H9 (cell line): ENCODE measurements around the gene CDH13. TPM values are rescaled to one million over a fixed set of nuclear protein-coding genes. Genes with fewer than 3 reads are reported as not detected.

ENCODE experiments used
- DNase-seq: peaks from one replicate; pipeline ENCODE4 v3.0.0-alpha.2; 2017
- H2AFZ ChIP-seq: one replicate; pipeline ENCODE4 v1.6.1; 2013; ENCODE audit warnings: mild to moderate bottlenecking, low read length, control low read depth, moderate library complexity
- H2AK5ac ChIP-seq: 2 replicates; pipeline ENCODE4 v1.6.1; 2013; ENCODE audit warnings: low read length, control low read depth, mixed read lengths; ENCODE audit not compliant: insufficient read length
- H2BK120ac ChIP-seq: one replicate; pipeline ENCODE4 v1.6.1; 2013; ENCODE audit warnings: low read depth, mild to moderate bottlenecking, low read length, control low read depth, inconsistent platforms; ENCODE audit not compliant: poor library complexity, severe bottlenecking
- H2BK12ac ChIP-seq: 2 replicates; pipeline ENCODE4 v1.6.1; 2013; ENCODE audit warnings: low read length, control low read depth, mixed read lengths, low read depth; ENCODE audit not compliant: insufficient read length
- H2BK15ac ChIP-seq: 2 replicates; pipeline ENCODE4 v1.6.1; 2013; ENCODE audit warnings: low read depth, low read length, control low read depth
- H2BK20ac ChIP-seq: one replicate; pipeline ENCODE4 v1.6.1; 2013; ENCODE audit warnings: low read depth, mild to moderate bottlenecking, low read length, control low read depth, inconsistent platforms; ENCODE audit not compliant: poor library complexity, severe bottlenecking
- H2BK5ac ChIP-seq: 2 replicates; pipeline ENCODE4 v1.6.1; 2013; ENCODE audit warnings: low read length, control low read depth, mixed read lengths; ENCODE audit not compliant: insufficient read length
- H3K14ac ChIP-seq: 2 replicates; pipeline ENCODE4 v1.6.1; 2013; ENCODE audit warnings: low read length, control low read depth; ENCODE audit not compliant: insufficient read depth
- H3K18ac ChIP-seq: 2 replicates; pipeline ENCODE4 v1.6.1; 2013; ENCODE audit warnings: low read depth, mild to moderate bottlenecking, mixed read lengths, low read length, control low read depth; ENCODE audit not compliant: insufficient read length
- H3K23ac ChIP-seq: 2 replicates; pipeline ENCODE4 v1.6.1; 2013; ENCODE audit warnings: low read length, control low read depth, mixed read lengths, low read depth; ENCODE audit not compliant: insufficient read length
- H3K23me2 ChIP-seq: 2 replicates; pipeline ENCODE4 v1.6.1; 2013; ENCODE audit warnings: low read depth, mild to moderate bottlenecking, mixed read lengths, low read length, control low read depth; ENCODE audit not compliant: insufficient read length, poor library complexity, severe bottlenecking
- H3K27ac ChIP-seq: 2 replicates; pipeline ENCODE4 v1.5.1; 2013; ENCODE audit warnings: low read length, control low read depth, mixed read lengths, low read depth; ENCODE audit not compliant: insufficient read length
- H3K27me3 ChIP-seq: 2 replicates; pipeline ENCODE4 v1.6.1; 2013; ENCODE audit warnings: low read length, control low read depth, inconsistent platforms; ENCODE audit not compliant: insufficient read depth
- H3K4ac ChIP-seq: 2 replicates; pipeline ENCODE4 v1.6.1; 2013; ENCODE audit warnings: low read depth, mild to moderate bottlenecking, control low read depth, inconsistent platforms, low read length, moderate library complexity
- H3K4me1 ChIP-seq: 2 replicates; pipeline ENCODE4 v1.6.1; 2013; ENCODE audit warnings: low read length, control low read depth, inconsistent platforms; ENCODE audit not compliant: insufficient read depth
- H3K4me2 ChIP-seq: 2 replicates; pipeline ENCODE4 v1.6.1; 2013; ENCODE audit warnings: low read length, control low read depth, mixed read lengths; ENCODE audit not compliant: insufficient read length, insufficient read depth
- H3K56ac ChIP-seq: 2 replicates; pipeline ENCODE4 v1.6.1; 2013; ENCODE audit warnings: low read depth, mild to moderate bottlenecking, mixed read lengths, low read length, control low read depth; ENCODE audit not compliant: insufficient read length
- H3K79me1 ChIP-seq: 2 replicates; pipeline ENCODE4 v1.6.1; 2013; ENCODE audit warnings: low read depth, mild to moderate bottlenecking, moderate library complexity, low read length, control low read depth, inconsistent platforms; ENCODE audit not compliant: insufficient read depth, poor library complexity, severe bottlenecking
- H3K79me2 ChIP-seq: 2 replicates; pipeline ENCODE4 v1.6.1; 2013; ENCODE audit warnings: low read length, control low read depth, inconsistent platforms; ENCODE audit not compliant: insufficient read depth
- H3K9ac ChIP-seq: 2 replicates; pipeline ENCODE4 v1.6.1; 2013; ENCODE audit warnings: low read length, control low read depth, mixed read lengths; ENCODE audit not compliant: insufficient read length; ENCODE audit errors: extremely low read depth
- H3K9me3 ChIP-seq: one replicate; pipeline ENCODE4 v1.6.1; 2013; ENCODE audit warnings: low read depth, low read length, inconsistent platforms; ENCODE audit not compliant: control insufficient read depth
- H3T11ph ChIP-seq: one replicate; pipeline ENCODE4 v1.6.1; 2013; ENCODE audit warnings: mild to moderate bottlenecking, low read length, control low read depth, inconsistent platforms
- H4K20me1 ChIP-seq: one replicate; pipeline ENCODE4 v1.6.1; 2013; ENCODE audit not compliant: control insufficient read depth, insufficient read length, insufficient read depth
- H4K5ac ChIP-seq: 2 replicates; pipeline ENCODE4 v1.6.1; 2013; ENCODE audit warnings: low read depth, mild to moderate bottlenecking, mixed read lengths, low read length, control low read depth; ENCODE audit not compliant: insufficient read length
- H4K8ac ChIP-seq: replicated peaks from 2 replicates; pipeline ENCODE4 v1.6.1; 2013; ENCODE audit warnings: low read length, control low read depth, mixed read lengths, low read depth; ENCODE audit not compliant: insufficient read length
- H4K91ac ChIP-seq: 2 replicates; pipeline ENCODE4 v1.6.1; 2013; ENCODE audit warnings: low read depth, mild to moderate bottlenecking, moderate library complexity, mixed read lengths, low read length, control low read depth; ENCODE audit not compliant: insufficient read length
- H3K27ac Mint-ChIP-seq, 3 experiments: 2 replicates in 2 of 3; 3 replicates in 1 of 3; pipeline ENCODE4 v1.8.0; 2020 to 2021; ENCODE audit warnings: mixed read lengths in 3 of 3, mild to moderate bottlenecking in 1 of 3, moderate library complexity in 1 of 3
- H3K27me3 Mint-ChIP-seq: 2 replicates; pipeline ENCODE4 v1.8.0; 2021; ENCODE audit warnings: low read depth, mild to moderate bottlenecking, moderate library complexity, mixed read lengths
- H3K36me3 Mint-ChIP-seq, 3 experiments: 2 replicates in 2 of 3; 3 replicates in 1 of 3; pipeline ENCODE4 v1.8.0; 2020 to 2021; ENCODE audit warnings: low read depth in 3 of 3, mixed read lengths in 3 of 3; ENCODE audit not compliant: insufficient read depth in 1 of 3
- H3K4me1 Mint-ChIP-seq, 2 experiments: 2 replicates each; pipeline ENCODE4 v1.8.0; 2020; ENCODE audit warnings: mixed read lengths in 2 of 2
- H3K4me3 Mint-ChIP-seq, 2 experiments: 2 replicates in 1 of 2; 3 replicates in 1 of 2; pipeline ENCODE4 v1.8.0; 2020 to 2021; ENCODE audit warnings: mild to moderate bottlenecking in 2 of 2, mixed read lengths in 2 of 2, moderate library complexity in 1 of 2
- H3K9me3 Mint-ChIP-seq, 2 experiments: 2 replicates in 1 of 2; 3 replicates in 1 of 2; pipeline ENCODE4 v1.8.0; 2020; ENCODE audit warnings: mild to moderate bottlenecking in 2 of 2, mixed read lengths in 2 of 2, moderate library complexity in 1 of 2
- CTCF ChIP-seq: fragments of 200-600 bp; sonication (generic); conservative IDR thresholded peaks from 3 replicates; pipeline ENCODE4 v1.8.0; 2021; ENCODE audit warnings: antibody characterized with exemption, mild to moderate bottlenecking
- WGBS: extraction: QIAGEN DNeasy Blood & Tissue Kit; methylation state at CpG from one replicate; pipeline ENCODE4 v1.1.7; 2013; ENCODE audit warnings: missing lambda C conversion rate, low lambda C conversion rate, mixed read lengths; ENCODE audit not compliant: insufficient read length; ENCODE audit errors: extremely low coverage; 5-methylcytosine and 5-hydroxymethylcytosine counted together
- total RNA-seq: library from RNA; stranded (reverse); gene quantifications from 2 replicates; pipeline ENCODE4 v1.2.1, GENCODE V29; 2021

Gene CDH13
- total RNA-seq, 1 experiment from 2014 or later: 1.5 TPM

GRCh38 chr16:82660075-82660645, 33.4 kb downstream of the CDH13 start:
- Histone ChIP-seq H3K23me2 (no peaks in the 10 kb centered on the region), H3K23ac (no peak overlapping the region), H3K79me1 (no peaks in the 10 kb centered on the region), H3K4me2 (no peak overlapping the region), H2BK5ac (no peak overlapping the region), H2BK120ac (no peak overlapping the region), H2BK12ac (no peak overlapping the region), H2BK20ac (no peak overlapping the region), H3K9me3 (no peaks in the 10 kb centered on the region), H3K27me3 (no peaks in the 10 kb centered on the region), H3K18ac (no peak overlapping the region), H2AFZ (no peak overlapping the region), H3T11ph (no peak overlapping the region), H4K91ac (no peak overlapping the region), H4K20me1 (no peaks in the 10 kb centered on the region), H3K79me2 (no peaks in the 10 kb centered on the region), H2BK15ac (no peak overlapping the region), H3K4ac (no peak overlapping the region), H3K9ac (no peak overlapping the region), H4K5ac (no peak overlapping the region), H3K14ac (no peak overlapping the region), H3K27ac (no peak overlapping the region), H3K4me1 (no peaks in the 10 kb centered on the region), H3K56ac (no peak overlapping the region), H2AK5ac (no peak overlapping the region), H4K8ac (no peak overlapping the region)
- no peak overlapping the region; a peak in 2 of 7 replicates for H3K27ac Mint-ChIP-seq
- H3K36me3 Mint-ChIP-seq: no peaks in the 10 kb centered on the region
- TF ChIP-seq CTCF: no peak
- no CpG with 5 or more reads among the region's 8 CpGs for WGBS
- no peaks in the 10 kb centered on the region; the same call in 1 of the 2 replicates for H3K27me3 Mint-ChIP-seq
- no peak overlapping the region for H3K4me3 Mint-ChIP-seq
- peaks cover 19 to 23% of the 10 kb centered on the region in 2 experiments for H3K4me1 Mint-ChIP-seq
- H3K9me3 Mint-ChIP-seq: no peaks in the 10 kb centered on the region
- DNase-seq: peak; percentile 38
